ENCODE data around the gene CAVIN3. TPM values are rescaled to one million over a fixed set of nuclear protein-coding genes. Genes with fewer than 3 reads are reported as not detected.

CAVIN3 gene
- total RNA-seq, 1 donor from 2014 or later, result 498 TPM

GRCh38 chr11:6345366-6345765 is 25.1 kb upstream of the CAVIN3 start:
- no peak overlapping the region for H3K4me3 ChIP-seq (ENCODE audit: low read depth, low read length)
- no peak for TF ChIP-seq CTCF (conservative IDR thresholded peaks at IDR 0.05; ENCODE audit: low read depth, low read length)
- DNase-seq (ENCODE audit: low read depth), result no peak

GRCh38 chr11:6336293-6336692 is 16.0 kb upstream of the CAVIN3 start:
- no peak overlapping the region for H3K4me3 ChIP-seq (ENCODE audit: low read depth, low read length)
- DNase-seq (ENCODE audit: low read depth), result no peak
- TF ChIP-seq CTCF (conservative IDR thresholded peaks at IDR 0.05; ENCODE audit: low read depth, low read length), result no peak

GRCh38 chr11:6334806-6335205 is 14.5 kb upstream of the CAVIN3 start:
- TF ChIP-seq CTCF (conservative IDR thresholded peaks at IDR 0.05; ENCODE audit: low read depth, low read length), result no peak
- no peak for DNase-seq (ENCODE audit: low read depth)
- H3K4me3 ChIP-seq (ENCODE audit: low read depth, low read length), result no peak overlapping the region

- no peak for DNase-seq (ENCODE audit: low read depth)
- no peak overlapping the region for H3K4me3 ChIP-seq (ENCODE audit: low read depth, low read length)
- TF ChIP-seq CTCF (conservative IDR thresholded peaks at IDR 0.05; ENCODE audit: low read depth, low read length), result no peak
These were observed 12.8 kb upstream of the CAVIN3 start for GRCh38 chr11:6333095-6333494.

GRCh38 chr11:6332066-6332465 is 11.8 kb upstream of the CAVIN3 start:
- no peak for DNase-seq (ENCODE audit: low read depth)
- no peak for TF ChIP-seq CTCF (conservative IDR thresholded peaks at IDR 0.05; ENCODE audit: low read depth, low read length)
- no peak overlapping the region for H3K4me3 ChIP-seq (ENCODE audit: low read depth, low read length)

GRCh38 chr11:6328321-6328720 is 8.0 kb upstream of the CAVIN3 start:
- no peak for DNase-seq (ENCODE audit: low read depth)
- TF ChIP-seq CTCF (conservative IDR thresholded peaks at IDR 0.05; ENCODE audit: low read depth, low read length), result no peak
- H3K4me3 ChIP-seq (ENCODE audit: low read depth, low read length), result no peak overlapping the region

GRCh38 chr11:6327806-6328205 is 7.5 kb upstream of the CAVIN3 start:
- TF ChIP-seq CTCF (conservative IDR thresholded peaks at IDR 0.05; ENCODE audit: low read depth, low read length), result no peak

More at GRCh38 chr11:6327806-6328205, 7.5 kb upstream of the CAVIN3 start:
- no peak for DNase-seq (ENCODE audit: low read depth)
- no peak overlapping the region for H3K4me3 ChIP-seq (ENCODE audit: low read depth, low read length)
